ENCODE results near the gene CPNE8.
"Not testable (repeated sequence)": the region's sequence is repeated elsewhere in the genome, so short reads cannot be mapped to it uniquely, and the experiment has no call there.

Gene CPNE8

GRCh38 chr12:38746744-38747143 is 158.6 kb downstream of the CPNE8 start:
- Histone ChIP-seq H3K27me3 (ENCODE audit: control insufficient read depth in 5 of 5, insufficient read depth in 4 of 5, low read length in 5 of 5) (no peaks in the 10 kb centered on the region), H3K9me3 (ENCODE audit: control insufficient read depth in 5 of 5, low read length in 5 of 5) (no peaks in the 10 kb centered on the region), H3K4me3 (ENCODE audit: low read depth in 1 of 5, low read length in 5 of 5) (no peak overlapping the region), H3K36me3 (ENCODE audit: control insufficient read depth in 5 of 5, insufficient read depth in 5 of 5, low read length in 5 of 5) (no peaks in the 10 kb centered on the region), H3K27ac (ENCODE audit: low read depth, low read length) (no peak overlapping the region), H3K4me1 (ENCODE audit: control insufficient read depth in 5 of 5, insufficient read depth in 5 of 5, low read length in 5 of 5) (no peaks in the 10 kb centered on the region), H3K9ac (ENCODE audit: low read length in 5 of 5) (no peak overlapping the region)

- H3K36me3 ChIP-seq (ENCODE audit: control insufficient read depth in 5 of 5, insufficient read depth in 5 of 5, low read length in 5 of 5) = no peaks in the 10 kb centered on the region
- no peak overlapping the region for H3K4me3 ChIP-seq (ENCODE audit: low read depth in 1 of 5, low read length in 5 of 5)
- H3K27ac ChIP-seq (ENCODE audit: low read depth, low read length) = no peak overlapping the region
- H3K9me3 ChIP-seq (ENCODE audit: control insufficient read depth in 5 of 5, low read length in 5 of 5) = no peaks in the 10 kb centered on the region
- H3K9ac ChIP-seq (ENCODE audit: low read length in 5 of 5) = no peak overlapping the region
- no peaks in the 10 kb centered on the region for H3K27me3 ChIP-seq (ENCODE audit: control insufficient read depth in 5 of 5, insufficient read depth in 4 of 5, low read length in 5 of 5)
- no peaks in the 10 kb centered on the region for H3K4me1 ChIP-seq (ENCODE audit: control insufficient read depth in 5 of 5, insufficient read depth in 5 of 5, low read length in 5 of 5)
Observed at GRCh38 chr12:38745601-38746000, 159.8 kb downstream of the CPNE8 start.

GRCh38 chr12:38744041-38744440 is 161.3 kb downstream of the CPNE8 start:
- Histone ChIP-seq H3K27me3 (ENCODE audit: control insufficient read depth in 5 of 5, insufficient read depth in 4 of 5, low read length in 5 of 5) (no peaks in the 10 kb centered on the region), H3K9ac (ENCODE audit: low read length in 5 of 5) (no peak overlapping the region), H3K4me1 (ENCODE audit: control insufficient read depth in 5 of 5, insufficient read depth in 5 of 5, low read length in 5 of 5) (no peaks in the 10 kb centered on the region), H3K4me3 (ENCODE audit: low read depth in 1 of 5, low read length in 5 of 5) (no peak overlapping the region), H3K27ac (ENCODE audit: low read depth, low read length) (no peak overlapping the region), H3K9me3 (ENCODE audit: control insufficient read depth in 5 of 5, low read length in 5 of 5) (no peaks in the 10 kb centered on the region), H3K36me3 (ENCODE audit: control insufficient read depth in 5 of 5, insufficient read depth in 5 of 5, low read length in 5 of 5) (no peaks in the 10 kb centered on the region)

- not testable (repeated sequence) for H3K36me3 ChIP-seq (ENCODE audit: control insufficient read depth in 5 of 5, insufficient read depth in 5 of 5, low read length in 5 of 5); H3K9ac ChIP-seq (ENCODE audit: low read length in 5 of 5); H3K4me1 ChIP-seq (ENCODE audit: control insufficient read depth in 5 of 5, insufficient read depth in 5 of 5, low read length in 5 of 5); H3K27ac ChIP-seq (ENCODE audit: low read depth, low read length); H3K27me3 ChIP-seq (ENCODE audit: control insufficient read depth in 5 of 5, insufficient read depth in 4 of 5, low read length in 5 of 5); H3K9me3 ChIP-seq (ENCODE audit: control insufficient read depth in 5 of 5, low read length in 5 of 5); H3K4me3 ChIP-seq (ENCODE audit: low read depth in 1 of 5, low read length in 5 of 5)
Observed at GRCh38 chr12:38742496-38742895, 162.9 kb downstream of the CPNE8 start.

GRCh38 chr12:38736821-38737220 is 168.6 kb downstream of the CPNE8 start:
- Histone ChIP-seq H3K27me3 (ENCODE audit: control insufficient read depth in 5 of 5, insufficient read depth in 4 of 5, low read length in 5 of 5) (no peaks in the 10 kb centered on the region), H3K4me1 (ENCODE audit: control insufficient read depth in 5 of 5, insufficient read depth in 5 of 5, low read length in 5 of 5) (no peaks in the 10 kb centered on the region), H3K27ac (ENCODE audit: low read depth, low read length) (no peak overlapping the region), H3K9ac (ENCODE audit: low read length in 5 of 5) (no peak overlapping the region), H3K4me3 (ENCODE audit: low read depth in 1 of 5, low read length in 5 of 5) (no peak overlapping the region), H3K36me3 (ENCODE audit: control insufficient read depth in 5 of 5, insufficient read depth in 5 of 5, low read length in 5 of 5) (no peaks in the 10 kb centered on the region), H3K9me3 (ENCODE audit: control insufficient read depth in 5 of 5, low read length in 5 of 5) (no peaks in the 10 kb centered on the region)

- Histone ChIP-seq H3K27ac (ENCODE audit: low read depth, low read length) (no peak overlapping the region), H3K4me3 (ENCODE audit: low read depth in 1 of 5, low read length in 5 of 5) (no peak overlapping the region), H3K27me3 (ENCODE audit: control insufficient read depth in 5 of 5, insufficient read depth in 4 of 5, low read length in 5 of 5) (no peaks in the 10 kb centered on the region), H3K9me3 (ENCODE audit: control insufficient read depth in 5 of 5, low read length in 5 of 5) (no peaks in the 10 kb centered on the region), H3K36me3 (ENCODE audit: control insufficient read depth in 5 of 5, insufficient read depth in 5 of 5, low read length in 5 of 5) (no peaks in the 10 kb centered on the region), H3K9ac (ENCODE audit: low read length in 5 of 5) (no peak overlapping the region), H3K4me1 (ENCODE audit: control insufficient read depth in 5 of 5, insufficient read depth in 5 of 5, low read length in 5 of 5) (no peaks in the 10 kb centered on the region)
Observed at GRCh38 chr12:38732761-38733160, 172.6 kb downstream of the CPNE8 start.

- H3K9me3 ChIP-seq (ENCODE audit: control insufficient read depth in 5 of 5, low read length in 5 of 5) = no peaks in the 10 kb centered on the region
- H3K27ac ChIP-seq (ENCODE audit: low read depth, low read length) = no peak overlapping the region
- no peak overlapping the region for H3K9ac ChIP-seq (ENCODE audit: low read length in 5 of 5)
- no peaks in the 10 kb centered on the region for H3K4me1 ChIP-seq (ENCODE audit: control insufficient read depth in 5 of 5, insufficient read depth in 5 of 5, low read length in 5 of 5)
- no peak overlapping the region for H3K4me3 ChIP-seq (ENCODE audit: low read depth in 1 of 5, low read length in 5 of 5)
- no peaks in the 10 kb centered on the region for H3K36me3 ChIP-seq (ENCODE audit: control insufficient read depth in 5 of 5, insufficient read depth in 5 of 5, low read length in 5 of 5)
- no peaks in the 10 kb centered on the region for H3K27me3 ChIP-seq (ENCODE audit: control insufficient read depth in 5 of 5, insufficient read depth in 4 of 5, low read length in 5 of 5)
Observed at GRCh38 chr12:38728894-38729293, 176.5 kb downstream of the CPNE8 start.

- Histone ChIP-seq H3K27me3 (ENCODE audit: control insufficient read depth in 5 of 5, insufficient read depth in 4 of 5, low read length in 5 of 5) (no peaks in the 10 kb centered on the region), H3K4me3 (ENCODE audit: low read depth in 1 of 5, low read length in 5 of 5) (no peak overlapping the region), H3K9ac (ENCODE audit: low read length in 5 of 5) (no peak overlapping the region), H3K4me1 (ENCODE audit: control insufficient read depth in 5 of 5, insufficient read depth in 5 of 5, low read length in 5 of 5) (no peaks in the 10 kb centered on the region), H3K36me3 (ENCODE audit: control insufficient read depth in 5 of 5, insufficient read depth in 5 of 5, low read length in 5 of 5) (peaks cover 0 to 25% (median 17%) of the 10 kb centered on the region in 5 donors), H3K9me3 (ENCODE audit: control insufficient read depth in 5 of 5, low read length in 5 of 5) (peaks cover 0 to 3% (median 0%) of the 10 kb centered on the region in 5 donors), H3K27ac (ENCODE audit: low read depth, low read length) (no peak overlapping the region)
Observed at GRCh38 chr12:38721611-38722252, 183.7 kb downstream of the CPNE8 start.

GRCh38 chr12:38720661-38721060 is 184.7 kb downstream of the CPNE8 start:
- peaks cover 0 to 3% (median 0%) of the 10 kb centered on the region in 5 donors for H3K9me3 ChIP-seq (ENCODE audit: control insufficient read depth in 5 of 5, low read length in 5 of 5)
- no peaks in the 10 kb centered on the region for H3K27me3 ChIP-seq (ENCODE audit: control insufficient read depth in 5 of 5, insufficient read depth in 4 of 5, low read length in 5 of 5)
- no peaks in the 10 kb centered on the region for H3K4me1 ChIP-seq (ENCODE audit: control insufficient read depth in 5 of 5, insufficient read depth in 5 of 5, low read length in 5 of 5)
- H3K36me3 ChIP-seq (ENCODE audit: control insufficient read depth in 5 of 5, insufficient read depth in 5 of 5, low read length in 5 of 5) = peaks cover 0 to 25% (median 17%) of the 10 kb centered on the region in 5 donors
- no peak overlapping the region for H3K27ac ChIP-seq (ENCODE audit: low read depth, low read length)
- H3K4me3 ChIP-seq (ENCODE audit: low read depth in 1 of 5, low read length in 5 of 5) = no peak overlapping the region
- H3K9ac ChIP-seq (ENCODE audit: low read length in 5 of 5) = no peak overlapping the region

- Histone ChIP-seq H3K9ac (ENCODE audit: low read length in 5 of 5) (no peak overlapping the region), H3K36me3 (ENCODE audit: control insufficient read depth in 5 of 5, insufficient read depth in 5 of 5, low read length in 5 of 5) (no peaks in the 10 kb centered on the region), H3K4me3 (ENCODE audit: low read depth in 1 of 5, low read length in 5 of 5) (no peak overlapping the region), H3K9me3 (ENCODE audit: control insufficient read depth in 5 of 5, low read length in 5 of 5) (peaks cover 0 to 3% (median 0%) of the 10 kb centered on the region in 5 donors), H3K27me3 (ENCODE audit: control insufficient read depth in 5 of 5, insufficient read depth in 4 of 5, low read length in 5 of 5) (no peaks in the 10 kb centered on the region), H3K4me1 (ENCODE audit: control insufficient read depth in 5 of 5, insufficient read depth in 5 of 5, low read length in 5 of 5) (peaks cover 0 to 4% (median 0%) of the 10 kb centered on the region in 5 donors), H3K27ac (ENCODE audit: low read depth, low read length) (no peak overlapping the region)
Observed at GRCh38 chr12:38713294-38713693, 192.1 kb downstream of the CPNE8 start.

All from subcutaneous abdominal adipose tissue (tissue), 5 donors.